ENCODE data around the gene HDAC9. TPM values are rescaled to one million over a fixed set of nuclear protein-coding genes. Genes with fewer than 3 reads are reported as not detected.
A peak's percentile ranks its signal among the peaks of the same experiment; 100 is the strongest.

HDAC9 gene
- total RNA-seq, 1 experiment from 2014 or later, result 21.1 TPM

DNA sequence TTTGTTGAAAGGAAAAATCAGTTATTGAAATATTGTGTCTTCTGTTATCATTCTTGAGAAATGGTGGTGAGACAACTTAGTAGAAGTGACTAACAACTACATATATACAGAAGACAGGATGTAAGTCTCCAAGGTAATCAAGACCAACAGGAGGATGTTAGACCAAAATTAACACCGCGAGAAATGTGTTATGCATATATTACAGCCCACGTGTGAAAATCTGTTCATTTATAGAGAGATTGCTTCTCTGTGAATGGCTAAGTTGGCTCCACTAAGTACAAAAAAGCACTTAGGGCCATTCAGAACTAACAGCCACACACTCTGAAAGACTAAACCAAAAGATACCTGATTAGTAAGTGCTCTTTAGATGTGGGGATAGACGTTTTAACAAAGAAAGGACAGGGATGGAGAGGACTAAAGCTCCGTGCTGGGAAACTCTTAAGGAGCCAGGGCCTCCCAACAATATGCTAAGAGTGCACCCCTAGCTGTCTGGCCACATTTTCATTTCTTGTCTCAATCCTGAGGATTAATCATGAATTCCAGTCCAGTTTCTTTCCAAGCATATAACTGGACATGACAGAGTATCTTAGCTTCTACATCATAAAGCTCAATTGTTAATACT is 26.5 kb downstream of the HDAC9 start:
- DNase-seq (ENCODE audit: low read depth), result peak; percentile 37

DNA sequence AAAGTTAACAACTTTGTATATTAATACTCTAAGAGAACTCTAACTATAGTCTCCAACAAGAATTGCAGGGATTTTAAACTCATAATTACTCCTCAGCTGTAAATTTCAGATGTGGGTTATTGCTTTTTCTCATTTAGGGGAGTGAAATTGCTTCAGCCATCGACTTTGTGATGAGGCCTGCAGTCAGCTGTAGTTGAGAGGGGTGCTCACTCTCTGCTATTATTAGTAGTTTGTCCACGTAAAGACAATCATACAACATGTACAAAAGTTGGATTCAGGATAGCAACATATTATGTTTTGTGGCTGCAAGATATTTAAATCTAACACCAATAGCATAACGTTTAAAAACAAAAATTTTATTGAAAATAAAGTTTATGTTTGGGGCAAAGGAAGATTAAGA is 28.7 kb downstream of the HDAC9 start:
- DNase-seq (ENCODE audit: low read depth), result no peak

DNA sequence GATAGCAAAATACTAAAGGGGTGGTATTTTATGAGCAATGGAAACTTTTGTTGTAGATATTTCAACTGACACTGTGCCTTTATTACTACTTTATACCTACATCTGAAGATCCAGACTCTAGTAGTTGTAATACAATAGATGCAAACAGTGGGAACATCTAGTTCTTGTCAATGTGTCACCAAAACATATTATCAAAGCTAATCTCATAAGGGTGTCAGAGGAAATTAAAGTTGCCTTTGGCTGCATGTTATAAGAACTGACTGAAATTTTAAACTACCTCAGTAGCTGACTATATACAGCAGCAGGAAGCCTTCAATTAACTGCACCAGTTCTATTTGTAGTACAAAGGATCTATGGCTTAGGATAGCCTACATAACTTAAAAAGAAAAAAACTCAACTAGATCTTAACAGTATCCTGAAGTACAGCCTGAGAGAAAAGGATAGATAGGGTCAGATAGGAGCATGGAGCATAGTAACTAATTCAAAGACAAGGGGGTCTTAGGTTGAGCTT is 30.9 kb downstream of the HDAC9 start:
- no peak for DNase-seq (ENCODE audit: low read depth)

DNA sequence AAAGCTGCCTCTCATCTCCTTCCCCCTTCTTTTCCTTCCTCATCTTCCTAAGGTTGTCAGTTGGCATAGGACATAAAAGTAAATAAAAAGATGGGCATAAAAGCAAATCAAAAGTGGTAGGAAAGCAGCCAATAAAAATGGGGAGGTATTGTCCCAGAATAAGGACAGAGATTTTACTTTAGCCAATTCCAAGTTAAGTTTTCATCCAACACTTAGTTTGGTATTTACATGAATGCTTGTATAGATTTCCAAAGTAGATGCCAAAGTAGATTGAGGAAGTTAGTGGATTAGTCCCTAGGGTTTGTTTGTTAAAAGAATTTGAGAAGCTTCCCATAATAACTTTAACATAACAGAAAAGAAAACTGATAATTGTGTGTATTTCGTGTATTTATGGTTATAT is 33.7 kb downstream of the HDAC9 start:
- no peak for DNase-seq (ENCODE audit: low read depth)

GRCh38 chr7:18530224-18531179 is 35.0 kb downstream of the HDAC9 start:
- DNase-seq (ENCODE audit: low read depth), result no peak

DNA sequence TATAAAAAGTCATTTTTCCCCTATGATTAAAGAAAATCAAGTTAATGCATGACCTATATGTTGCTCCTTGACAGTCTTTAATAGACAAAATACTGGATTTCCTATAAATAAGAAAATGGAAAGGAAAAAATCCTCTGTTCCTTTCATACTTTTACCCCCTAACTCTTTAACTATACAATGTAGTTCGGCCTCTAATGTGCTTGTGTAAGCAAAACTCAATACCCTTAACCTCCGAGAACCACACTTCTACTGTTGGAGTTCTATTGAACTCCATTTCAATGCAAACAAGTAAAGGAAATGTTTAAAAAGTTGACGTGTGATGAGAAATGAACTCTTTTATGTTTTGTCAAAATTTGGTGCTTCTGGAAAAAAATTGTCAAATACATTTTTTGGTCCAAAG is 36.0 kb downstream of the HDAC9 start:
- no peak for DNase-seq (ENCODE audit: low read depth)

DNA sequence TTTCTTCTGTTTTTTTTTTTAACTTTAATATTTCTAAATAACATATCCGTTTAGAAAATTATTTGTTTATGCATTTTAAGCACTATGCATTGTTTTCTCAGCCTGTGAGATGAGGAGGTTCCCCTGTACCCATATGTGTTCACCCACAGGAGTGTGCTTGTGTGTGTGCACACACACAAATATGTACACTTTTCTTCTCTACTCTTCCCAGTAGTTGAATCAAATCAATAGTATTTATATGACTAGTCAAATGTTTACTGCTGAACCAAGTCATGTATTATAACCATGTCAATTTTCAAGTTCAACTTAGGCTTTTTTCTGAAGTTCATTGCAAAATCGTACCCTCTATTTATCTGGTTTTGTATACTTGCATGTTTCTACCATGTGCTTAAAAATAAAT is 37.3 kb downstream of the HDAC9 start:
- DNase-seq (ENCODE audit: low read depth), result no peak

GRCh38 chr7:18534481-18534880 is 38.9 kb downstream of the HDAC9 start:
- DNase-seq (ENCODE audit: low read depth), result no peak

- DNase-seq (ENCODE audit: low read depth), result no peak
Measured at GRCh38 chr7:18535810-18536415, 40.4 kb downstream of the HDAC9 start.

GRCh38 chr7:18536486-18536885 is 40.9 kb downstream of the HDAC9 start:
- DNase-seq (ENCODE audit: low read depth), result no peak

DNA sequence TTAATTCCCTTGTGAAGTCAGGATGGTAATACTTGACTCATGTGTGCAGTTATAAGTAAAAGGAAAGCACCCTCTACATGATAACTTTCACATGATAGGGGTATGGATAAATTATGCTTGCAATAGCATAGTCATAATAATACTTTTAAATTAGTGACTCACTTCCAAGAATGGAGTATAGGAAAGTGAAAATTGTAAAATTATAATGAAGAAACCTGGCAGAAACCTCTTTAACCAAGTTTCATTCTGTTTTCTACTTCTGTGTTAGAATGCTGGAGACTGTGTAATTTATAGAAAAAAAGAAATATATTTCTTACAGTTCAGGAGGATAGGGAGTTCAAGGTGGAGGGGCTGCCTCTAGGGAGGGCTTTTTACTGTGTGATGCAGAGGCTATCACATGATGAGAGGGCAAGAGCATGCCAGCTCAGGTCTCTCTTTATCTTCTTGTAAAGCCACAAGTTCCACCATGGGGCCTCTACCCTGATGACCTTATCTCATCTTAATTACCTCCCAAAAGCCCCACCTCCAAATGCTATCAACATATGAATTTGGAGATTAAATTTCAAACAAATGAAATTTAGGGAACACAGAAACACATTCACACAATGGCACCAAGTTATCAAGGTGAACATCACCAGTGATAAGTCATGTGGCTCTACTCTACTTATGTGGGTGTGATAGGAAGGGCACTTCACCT is 43.2 kb downstream of the HDAC9 start:
- DNase-seq (ENCODE audit: low read depth), result no peak

- no peak for DNase-seq (ENCODE audit: low read depth)
Measured at GRCh38 chr7:18540396-18540795, 44.8 kb downstream of the HDAC9 start.

- peak; percentile 66 for DNase-seq (ENCODE audit: low read depth)
Measured at GRCh38 chr7:18541181-18541870, 45.8 kb downstream of the HDAC9 start.

DNA sequence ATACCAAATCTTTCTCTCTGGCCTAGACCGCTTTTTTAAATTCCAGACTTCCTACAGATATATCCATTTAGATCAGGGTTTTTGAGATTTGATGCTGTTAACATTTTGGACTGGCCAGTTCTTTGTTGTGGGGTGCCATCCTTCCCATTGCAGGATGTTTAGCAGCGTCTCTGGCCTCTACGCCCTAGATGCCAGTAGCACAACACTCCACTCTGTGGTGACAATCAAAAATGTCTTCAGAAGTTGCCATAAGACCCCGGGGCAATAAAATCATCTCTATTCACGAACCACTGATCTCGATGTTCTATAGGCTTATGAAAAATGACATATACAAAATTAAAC is 46.3 kb downstream of the HDAC9 start:
- no peak for DNase-seq (ENCODE audit: low read depth)

DNA sequence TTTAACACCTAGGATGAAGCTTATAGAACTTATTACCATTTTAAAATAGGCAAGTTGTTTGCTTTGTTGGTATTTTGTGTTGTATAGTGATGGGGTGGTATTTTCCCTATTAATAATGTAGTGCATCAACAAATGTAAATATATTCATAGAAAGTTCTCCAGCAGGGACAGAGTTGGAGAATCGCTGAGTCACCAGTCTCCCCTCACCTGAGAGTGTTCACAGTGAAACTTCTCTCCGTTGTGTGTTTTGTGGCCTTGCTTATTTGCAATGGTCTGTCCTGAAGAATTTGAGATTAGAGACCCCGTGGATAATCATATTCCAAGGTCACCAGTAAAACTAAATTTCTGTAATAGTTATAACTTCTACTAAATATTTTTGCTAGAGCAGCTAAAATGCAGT is 51.0 kb downstream of the HDAC9 start:
- no peak for DNase-seq (ENCODE audit: low read depth)

DNA sequence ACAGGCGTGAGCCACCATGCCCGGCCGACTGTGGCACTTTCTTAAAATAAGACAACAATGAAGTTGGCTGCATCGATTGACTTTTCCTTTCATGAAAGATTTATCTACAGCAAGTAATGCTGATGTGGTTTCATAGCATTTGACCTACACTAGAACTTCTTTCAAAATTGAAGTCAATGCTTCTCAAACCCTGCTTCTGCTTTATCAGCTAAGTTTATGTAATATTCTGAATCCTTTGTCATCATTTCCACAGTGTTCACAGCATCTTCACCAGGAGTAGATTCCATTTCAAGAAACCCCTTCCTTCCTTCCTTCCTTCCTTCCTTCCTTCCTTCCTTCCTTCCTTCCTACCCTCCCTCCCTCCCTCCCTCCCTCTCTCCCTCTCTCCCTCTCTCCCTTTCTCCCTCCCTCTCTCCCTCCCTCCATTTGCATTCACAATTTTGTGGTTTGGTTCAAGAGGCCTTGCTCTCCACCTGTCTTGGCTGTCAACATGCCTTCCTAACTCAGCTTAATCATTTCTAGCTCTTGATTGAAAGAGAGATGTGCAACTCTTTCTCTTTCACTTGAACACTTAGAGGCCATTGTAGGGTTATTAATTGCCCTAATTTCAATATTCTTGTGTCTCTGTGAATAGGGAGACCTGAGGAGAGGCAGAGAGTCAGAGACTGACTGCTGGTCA is 52.1 kb downstream of the HDAC9 start:
- no peak for DNase-seq (ENCODE audit: low read depth)

- no peak for DNase-seq (ENCODE audit: low read depth)
Measured at GRCh38 chr7:18548534-18548933, 53.0 kb downstream of the HDAC9 start.

- DNase-seq (ENCODE audit: low read depth), result no peak
Measured at GRCh38 chr7:18550574-18550973, 55.0 kb downstream of the HDAC9 start.

GRCh38 chr7:18552316-18552916 is 56.9 kb downstream of the HDAC9 start:
- DNase-seq (ENCODE audit: low read depth), result no peak

- no peak for DNase-seq (ENCODE audit: low read depth)
Measured at GRCh38 chr7:18552943-18553604, 57.5 kb downstream of the HDAC9 start.

All from RPMI7951 (cell line).